Endothelial cell of umbilical vein (primary cell): Measurements from ENCODE around the gene CCM2. TPM values are rescaled to one million over a fixed set of nuclear protein-coding genes. Genes with fewer than 3 reads are reported as not detected.

ENCODE experiments used
- BruUV-seq: library from RNA; stranded (reverse); fragments of 400-500 nt; replicated peaks from 2 replicates; lab custom pipeline; 2021; lab: Mats Ljungman, UMichigan
- CTCF ChIA-PET: fragments of 300-600, 350-600 bp; sonication (Branson Sonifier 250); formaldehyde crosslinking; loops from one replicate; lab custom pipeline; 2021; ENCODE audit warnings: antibody characterized with exemption, inconsistent platforms; lab: Charles Lee
- POLR2A ChIA-PET: fragments of 300-600, 350-600 bp; sonication (Branson Sonifier 250); formaldehyde crosslinking; loops from one replicate; lab custom pipeline; 2021; ENCODE audit warnings: antibody characterized with exemption, inconsistent platforms; lab: Charles Lee
- DNase-seq: peaks from one replicate; pipeline ENCODE4 v3.0.0-alpha.2; 2011; ENCODE audit warnings: low read depth, low spot score
- FAIRE-seq: peaks from 2 replicates; lab custom pipeline; 2011; peaks lifted over from hg19 to GRCh38; lab: Jason Lieb, UNC
- H2AFZ ChIP-seq: 2 replicates; pipeline ENCODE4 v1.6.0; 2012; ENCODE audit warnings: low read depth, low read length, control low read depth, inconsistent platforms
- H3K27ac ChIP-seq: 2 replicates; pipeline ENCODE4 v1.5.1; 2011; ENCODE audit warnings: low read depth, mild to moderate bottlenecking, control low read depth, low read length, moderate library complexity; ENCODE audit not compliant: insufficient read depth
- H3K27me3 ChIP-seq, 2 experiments: 2 replicates each; pipeline versions ENCODE4 v1.6.0 to v1.6.1; 2011; ENCODE audit warnings: low read length in 2 of 2, mixed read lengths in 1 of 2; ENCODE audit not compliant: control insufficient read depth in 2 of 2, insufficient read depth in 2 of 2
- H3K36me3 ChIP-seq, 2 experiments: 2 replicates in 1 of 2; 3 replicates in 1 of 2; pipeline ENCODE4 v1.5.1; 2011; ENCODE audit warnings: low read length in 2 of 2, mild to moderate bottlenecking in 1 of 2, moderate library complexity in 1 of 2; ENCODE audit not compliant: control insufficient read depth in 2 of 2, insufficient read depth in 2 of 2; ENCODE audit errors: extremely low read depth in 1 of 2
- H3K4me1 ChIP-seq: 3 replicates; pipeline ENCODE4 v1.5.1; 2011; ENCODE audit warnings: mild to moderate bottlenecking, low read length; ENCODE audit not compliant: control insufficient read depth, insufficient read depth; ENCODE audit errors: extremely low read depth
- H3K4me2 ChIP-seq: 2 replicates; pipeline ENCODE4 v1.6.1; 2011; ENCODE audit warnings: low read length, control low read depth, mixed read lengths; ENCODE audit not compliant: insufficient read depth
- H3K4me3 ChIP-seq, 3 experiments: fragments of 200-600 bp in 1 of 3; sonication (generic), shearing (Covaris generic) in 1 of 3; replicated peaks in 1 of 3; 2 replicates each; pipeline ENCODE4 v1.5.1; 2011 to 2016; ENCODE audit warnings: control low read depth in 3 of 3, low read length in 3 of 3, mild to moderate bottlenecking in 2 of 3, inconsistent platforms in 1 of 3, low read depth in 1 of 3, moderate library complexity in 1 of 3; ENCODE audit not compliant: insufficient read depth in 1 of 3
- H3K79me2 ChIP-seq: 2 replicates; pipeline ENCODE4 v1.6.0; 2012; ENCODE audit warnings: low read length, inconsistent platforms; ENCODE audit not compliant: control insufficient read depth, insufficient read depth
- H3K9ac ChIP-seq: replicated peaks from 2 replicates; pipeline ENCODE3; 2011; ENCODE audit warnings: low read length, control low read depth; ENCODE audit not compliant: insufficient read depth; ENCODE audit errors: extremely low read depth
- H3K9me1 ChIP-seq: replicated peaks from 3 replicates; pipeline ENCODE4 v1.6.0; 2011; ENCODE audit warnings: mild to moderate bottlenecking, low read length; ENCODE audit not compliant: control insufficient read depth, insufficient read depth; ENCODE audit errors: extremely low read depth
- H3K9me3 ChIP-seq: replicated peaks from 2 replicates; pipeline ENCODE4 v1.5.1; 2012; ENCODE audit warnings: low read length, inconsistent platforms; ENCODE audit not compliant: control insufficient read depth, insufficient read depth
- H4K20me1 ChIP-seq: replicated peaks from 2 replicates; pipeline ENCODE3; 2011; ENCODE audit warnings: mild to moderate bottlenecking, low read length; ENCODE audit not compliant: control insufficient read depth, insufficient read depth; ENCODE audit errors: extremely low read depth
- EZH2 ChIP-seq: IDR thresholded peaks from 2 replicates; pipeline ENCODE4 v1.6.1; 2012; ENCODE audit warnings: borderline replicate concordance, low read depth, mild to moderate bottlenecking, moderate library complexity, low read length, inconsistent platforms; ENCODE audit not compliant: severe bottlenecking
- FOS ChIP-seq: IDR thresholded peaks from 2 replicates; pipeline ENCODE4 v1.6.1; 2011; ENCODE audit warnings: mild to moderate bottlenecking, low read length, moderate library complexity, borderline replicate concordance; ENCODE audit not compliant: insufficient read depth
- GATA2 ChIP-seq: IDR thresholded peaks from 2 replicates; pipeline ENCODE4 v1.7.0; 2011; ENCODE audit warnings: low read depth, mild to moderate bottlenecking, moderate library complexity, mixed read lengths, low read length; ENCODE audit not compliant: insufficient read length, insufficient read depth
- JUN ChIP-seq: IDR thresholded peaks from 2 replicates; pipeline ENCODE4 v1.6.1; 2011; ENCODE audit warnings: borderline replicate concordance, low read depth; ENCODE audit not compliant: insufficient read length, insufficient read depth
- MAX ChIP-seq: IDR thresholded peaks from 2 replicates; pipeline ENCODE4 v1.6.1; 2011; ENCODE audit not compliant: insufficient read depth, insufficient read length
- MYC ChIP-seq: IDR thresholded peaks from one replicate; pipeline ENCODE4 v1.6.1; 2011; ENCODE audit warnings: mild to moderate bottlenecking, low read depth, low read length
- POLR2A ChIP-seq: IDR thresholded peaks from 2 replicates; pipeline ENCODE4 v1.6.1; 2012; ENCODE audit warnings: low read depth, mild to moderate bottlenecking, control low read depth, low read length
- POLR2AphosphoS5 ChIP-seq: IDR thresholded peaks from 2 replicates; pipeline ENCODE4 v1.6.1; 2012; ENCODE audit warnings: low read depth, mild to moderate bottlenecking, control low read depth, low read length, moderate library complexity; ENCODE audit not compliant: insufficient read depth
- dilution Hi-C: fragments of 300-500 bp; cut with MboI; formaldehyde crosslinking; loops from one replicate; pipeline ENCODE4 v1.15.0; 2019; ENCODE audit warnings: low sequenced_read_pairs; ENCODE audit not compliant: extremely low pct_ligation_motif_present
- intact Hi-C: fragments of 100-400 bp; cut with micrococcal nuclease; formaldehyde crosslinking; loops from one replicate; pipeline ENCODE4 v1.10.0; 2022
- polyA plus RNA-seq, 4 experiments: library from polyadenylated mRNA; depleted of rRNA in 3 of 4; stranded (reverse) in 3 of 4; unstranded in 1 of 4; fragments of >200 nt; gene quantifications; 2 replicates each; pipeline versions ENCODE4 v1.2.1 to v1.2.3, GENCODE V29; 2011 to 2012; ENCODE audit warnings: missing spikeins in 1 of 4
- total RNA-seq: library from RNA; stranded (reverse); gene quantifications from 2 replicates; pipeline ENCODE4 v1.2.3, GENCODE V29; 2021
- TF ChIP-seq, protein P1 (sequence below), 2 donors: IDR thresholded peaks; 1 replicate in 1 of 2; 2 replicates in 1 of 2; pipeline ENCODE4 v1.5.1; 2011; ENCODE audit warnings: low read length in 2 of 2, mild to moderate bottlenecking in 2 of 2, moderate library complexity in 2 of 2, control low read depth in 1 of 2, inconsistent platforms in 1 of 2, low read depth in 1 of 2; ENCODE audit not compliant: insufficient read depth in 1 of 2; ENCODE audit errors: extremely low read depth in 1 of 2

Gene CCM2
- total and polyA plus RNA-seq, 2 donors (not counting 3 experiments of a cell fraction or from before 2014, with no cell fraction given), result 66.1 to 70.4 TPM

GRCh38 chr7:45053941-45054340 lies 53.9 kb downstream of the CCM2 start:
- DNase-seq, result no peak
- intact Hi-C loops (no loop called here), dilution Hi-C loops (no loop called here)
- Histone ChIP-seq H3K9me1 (no peaks in the 10 kb centered on the region), H3K4me3 (no peak overlapping the region), H2AFZ (no peak overlapping the region), H3K27me3 (no peaks in the 10 kb centered on the region), H3K27ac (no peak overlapping the region), H3K4me1 (no peaks in the 10 kb centered on the region), H3K4me2 (no peak overlapping the region), H4K20me1 (no peaks in the 10 kb centered on the region), H3K9me3 (no peaks in the 10 kb centered on the region), H3K9ac (no peak overlapping the region), H3K36me3 (no peaks in the 10 kb centered on the region), H3K79me2 (peaks cover 14% of the 10 kb centered on the region)
- BruUV-seq, result no TSS peak
- POLR2A ChIA-PET, result no interaction called here
- no peak for TF ChIP-seq GATA2
- TF ChIP-seq FOS, result no peak
- no peak for TF ChIP-seq POLR2AphosphoS5
- TF ChIP-seq MAX, result no peak
- TF ChIP-seq POLR2A, result no peak
- TF ChIP-seq JUN, result no peak
- no peak for TF ChIP-seq MYC
- no peak for TF ChIP-seq EZH2
- TF ChIP-seq, protein P1, sequence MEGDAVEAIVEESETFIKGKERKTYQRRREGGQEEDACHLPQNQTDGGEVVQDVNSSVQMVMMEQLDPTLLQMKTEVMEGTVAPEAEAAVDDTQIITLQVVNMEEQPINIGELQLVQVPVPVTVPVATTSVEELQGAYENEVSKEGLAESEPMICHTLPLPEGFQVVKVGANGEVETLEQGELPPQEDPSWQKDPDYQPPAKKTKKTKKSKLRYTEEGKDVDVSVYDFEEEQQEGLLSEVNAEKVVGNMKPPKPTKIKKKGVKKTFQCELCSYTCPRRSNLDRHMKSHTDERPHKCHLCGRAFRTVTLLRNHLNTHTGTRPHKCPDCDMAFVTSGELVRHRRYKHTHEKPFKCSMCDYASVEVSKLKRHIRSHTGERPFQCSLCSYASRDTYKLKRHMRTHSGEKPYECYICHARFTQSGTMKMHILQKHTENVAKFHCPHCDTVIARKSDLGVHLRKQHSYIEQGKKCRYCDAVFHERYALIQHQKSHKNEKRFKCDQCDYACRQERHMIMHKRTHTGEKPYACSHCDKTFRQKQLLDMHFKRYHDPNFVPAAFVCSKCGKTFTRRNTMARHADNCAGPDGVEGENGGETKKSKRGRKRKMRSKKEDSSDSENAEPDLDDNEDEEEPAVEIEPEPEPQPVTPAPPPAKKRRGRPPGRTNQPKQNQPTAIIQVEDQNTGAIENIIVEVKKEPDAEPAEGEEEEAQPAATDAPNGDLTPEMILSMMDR (IDR thresholded peaks at IDR 0.05; ENCODE audit: extremely low read depth in 1 of 2, insufficient read depth in 1 of 2, low read depth in 1 of 2, low read length in 2 of 2), result no peak
- CTCF ChIA-PET, result interaction anchor here (3.7 kb wide), 1 partner anchor 80 kb away, joined by 9 read pairs; no protein-coding TSS in a partner anchor
- FAIRE-seq, result no peak
